Measurements from ENCODE around the gene SLC26A1. TPM values are rescaled to one million over a fixed set of nuclear protein-coding genes. Genes with fewer than 3 reads are reported as not detected.
A peak's percentile ranks its signal among the peaks of the same experiment; 100 is the strongest.

SLC26A1 gene
- total RNA-seq, 4 donors from 2014 or later: 1.7 to 4.1 (median 2.8) TPM

DNA sequence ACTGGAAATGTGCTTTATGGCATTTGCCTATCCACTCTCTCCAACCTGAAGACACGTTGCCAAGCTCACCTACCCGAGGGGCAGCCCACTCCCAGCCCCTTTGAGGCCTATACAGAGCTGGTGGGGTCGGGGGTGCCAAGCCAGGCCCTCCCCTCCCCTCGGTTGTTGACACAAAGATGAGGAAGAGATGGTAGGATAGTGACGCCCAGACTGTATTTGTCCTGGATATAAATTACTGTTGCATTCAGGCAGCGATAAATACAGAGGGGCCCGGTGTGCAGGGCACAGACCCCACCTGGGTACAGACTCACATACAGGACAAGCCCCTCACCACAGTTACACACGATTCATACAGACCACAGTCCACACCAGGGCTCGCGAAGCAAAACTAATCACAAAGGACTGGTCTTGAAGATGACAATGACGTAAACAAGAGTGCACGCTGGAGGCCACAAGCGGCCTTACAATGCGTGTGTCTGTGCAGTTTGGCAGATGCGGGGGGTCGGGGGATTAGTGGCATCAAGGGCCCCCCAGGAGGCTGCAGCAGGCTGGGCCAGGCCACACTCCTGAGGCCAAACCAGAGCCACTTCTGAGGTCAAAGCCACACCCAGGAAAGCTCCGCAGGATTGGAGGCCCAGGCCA lies 34.4 kb downstream of the SLC26A1 start:
- intact Hi-C loops (cut with DNase I; ENCODE audit: low total_unique reads): no loop called here
- H3K4me3 ChIP-seq: no peak overlapping the region
- WGBS, 2 donors (ENCODE audit: low coverage in 1 of 2): 71% methylated on average over 17 of the region's 17 CpGs; no CpG with 5 or more reads in 1 of the 2 donors
- in situ Hi-C loops (cut with MboI; ENCODE audit: low pct_ligation_motif_present in 1 of 4, low pct_unique_long_range_greater_than_20kb in 1 of 4, low sequenced_read_pairs in 3 of 4): no loop called here
- H3K4me1 ChIP-seq: peaks cover 0 to 24% (median 8%) of the 10 kb centered on the region in 4 donors
- no peaks in the 10 kb centered on the region for H3K27me3 ChIP-seq
- H3K9me3 ChIP-seq: no peaks in the 10 kb centered on the region
- peaks cover 0 to under 1% (median 0%) of the 10 kb centered on the region in 4 donors for H3K36me3 ChIP-seq
- no peak overlapping the region for H3K27ac ChIP-seq
- TF ChIP-seq POLR2A (IDR thresholded peaks at IDR 0.05): no peak
- no peak for TF ChIP-seq POLR2AphosphoS5 (IDR thresholded peaks at IDR 0.05)
- TF ChIP-seq EP300 (IDR thresholded peaks at IDR 0.05; ENCODE audit: low read depth): no peak
- no peak for TF ChIP-seq CTCF (IDR thresholded peaks at IDR 0.05)
- no peak for DNase-seq

GRCh38 chr4:958314-958665 lies 34.9 kb downstream of the SLC26A1 start:
- in situ Hi-C loops (cut with MboI; ENCODE audit: low pct_ligation_motif_present in 1 of 4, low pct_unique_long_range_greater_than_20kb in 1 of 4, low sequenced_read_pairs in 3 of 4): no loop called here
- H3K27ac ChIP-seq: no peak overlapping the region
- no peak for DNase-seq
- no peak for TF ChIP-seq CTCF (IDR thresholded peaks at IDR 0.05)
- peak in 1 of 3 donors; percentile 6 for TF ChIP-seq POLR2AphosphoS5 (IDR thresholded peaks at IDR 0.05)
- TF ChIP-seq EP300 (IDR thresholded peaks at IDR 0.05; ENCODE audit: low read depth): no peak
- intact Hi-C loops (cut with DNase I; ENCODE audit: low total_unique reads): no loop called here
- H3K4me3 ChIP-seq: no peak overlapping the region
- H3K4me1 ChIP-seq: peaks cover 0 to 19% (median 8%) of the 10 kb centered on the region in 4 donors
- no peaks in the 10 kb centered on the region for H3K9me3 ChIP-seq
- H3K27me3 ChIP-seq: no peaks in the 10 kb centered on the region
- WGBS, 2 donors (ENCODE audit: low coverage in 1 of 2): 95% methylated on average over 6 of the region's 17 CpGs; no CpG with 5 or more reads in 1 of the 2 donors
- H3K36me3 ChIP-seq: peaks cover 0 to 5% (median 0%) of the 10 kb centered on the region in 4 donors

DNA sequence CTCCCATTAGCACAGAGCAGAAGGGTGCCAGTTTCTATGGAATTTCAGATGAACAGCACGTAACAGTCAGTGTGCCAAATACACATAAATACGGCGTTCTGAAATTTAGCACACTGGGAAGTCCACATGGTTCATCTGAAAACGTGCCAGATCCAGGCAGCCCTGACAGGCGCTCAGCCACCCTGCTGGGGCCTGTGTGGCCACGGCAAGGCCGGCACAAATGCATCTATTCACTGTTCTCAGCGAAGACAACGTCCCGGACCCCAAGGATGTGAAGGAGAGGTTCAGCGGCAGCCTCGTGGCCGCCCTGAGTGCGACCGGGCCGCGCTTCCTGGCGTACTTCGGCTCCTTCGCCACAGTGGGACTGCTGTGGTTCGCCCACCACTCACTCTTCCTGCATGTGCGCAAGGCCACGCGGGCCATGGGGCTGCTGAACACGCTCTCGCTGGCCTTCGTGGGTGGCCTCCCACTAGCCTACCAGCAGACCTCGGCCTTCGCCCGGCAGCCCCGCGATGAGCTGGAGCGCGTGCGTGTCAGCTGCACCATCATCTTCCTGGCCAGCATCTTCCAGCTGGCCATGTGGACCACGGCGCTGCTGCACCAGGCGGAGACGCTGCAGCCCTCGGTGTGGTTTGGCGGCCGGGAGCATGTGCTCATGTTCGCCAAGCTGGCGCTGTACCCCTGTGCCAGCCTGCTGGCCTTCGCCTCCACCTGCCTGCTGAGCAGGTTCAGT lies 35.5 kb downstream of the SLC26A1 start:
- Histone ChIP-seq H3K4me3 (no peak overlapping the region), H3K36me3 (peaks cover 0 to 5% (median 0%) of the 10 kb centered on the region in 4 donors), H3K27ac (no peak overlapping the region), H3K4me1 (peaks cover 0 to 15% (median 8%) of the 10 kb centered on the region in 4 donors), H3K9me3 (no peaks in the 10 kb centered on the region), H3K27me3 (no peaks in the 10 kb centered on the region)
- DNase-seq: no peak
- no peak for TF ChIP-seq POLR2AphosphoS5 (IDR thresholded peaks at IDR 0.05)
- TF ChIP-seq CTCF (IDR thresholded peaks at IDR 0.05): no peak
- TF ChIP-seq EP300 (IDR thresholded peaks at IDR 0.05; ENCODE audit: low read depth): no peak
- intact Hi-C loops (cut with DNase I; ENCODE audit: low total_unique reads): no loop called here
- in situ Hi-C loops (cut with MboI; ENCODE audit: low pct_ligation_motif_present in 1 of 4, low pct_unique_long_range_greater_than_20kb in 1 of 4, low sequenced_read_pairs in 3 of 4): no loop called here
- 94% methylated on average over 39 of the region's 45 CpGs; no CpG with 5 or more reads in 1 of the 2 donors for WGBS, 2 donors (ENCODE audit: low coverage in 1 of 2)

- TF ChIP-seq POLR2AphosphoS5 (IDR thresholded peaks at IDR 0.05) (no peak), EP300 (IDR thresholded peaks at IDR 0.05; ENCODE audit: low read depth) (no peak), CTCF (IDR thresholded peaks at IDR 0.05) (no peak), POLR2A (IDR thresholded peaks at IDR 0.05) (no peak)
- 84% methylated on average over 8 of the region's 8 CpGs; no CpG with 5 or more reads in 1 of the 2 donors for WGBS, 2 donors (ENCODE audit: low coverage in 1 of 2)
- intact Hi-C loops (cut with DNase I; ENCODE audit: low total_unique reads) (no loop called here), in situ Hi-C loops (cut with MboI; ENCODE audit: low pct_ligation_motif_present in 1 of 4, low pct_unique_long_range_greater_than_20kb in 1 of 4, low sequenced_read_pairs in 3 of 4) (no loop called here)
- Histone ChIP-seq H3K36me3 (peaks cover 0 to 5% (median 0%) of the 10 kb centered on the region in 4 donors), H3K4me1 (peaks cover 0 to 11% (median 5%) of the 10 kb centered on the region in 4 donors), H3K27ac (no peak overlapping the region), H3K27me3 (no peaks in the 10 kb centered on the region), H3K9me3 (no peaks in the 10 kb centered on the region), H3K4me3 (no peak overlapping the region)
- no peak for DNase-seq
Observed at GRCh38 chr4:957231-957580, 36.0 kb downstream of the SLC26A1 start.

Measured in transverse colon (tissue), 4 donors.